Measurements from ENCODE around the gene USP15.

Gene USP15

GRCh38 chr12:62258231-62258630 lies 2.0 kb upstream of the USP15 start:
- no peak for DNase-seq (ENCODE audit: low spot score)

GRCh38 chr12:62258941-62259630 lies 1.1 kb upstream of the USP15 start:
- DNase-seq (ENCODE audit: low spot score), result peak; percentile 11

GRCh38 chr12:62259631-62259992 lies 592 bp upstream of the USP15 start:
- DNase-seq (ENCODE audit: low spot score), result no peak

GRCh38 chr12:62260733-62261683 lies 804 bp downstream of the USP15 start:
- peak; percentile 76 for DNase-seq (ENCODE audit: low spot score)

- no peak for DNase-seq (ENCODE audit: low spot score)
Observed at GRCh38 chr12:62261876-62262517, 1.8 kb downstream of the USP15 start.

- DNase-seq (ENCODE audit: low spot score), result no peak
Observed at GRCh38 chr12:62263232-62263631, 3.0 kb downstream of the USP15 start.

- no peak for DNase-seq (ENCODE audit: low spot score)
Observed at GRCh38 chr12:62263966-62264365, 3.8 kb downstream of the USP15 start.

GRCh38 chr12:62264706-62265105 lies 4.5 kb downstream of the USP15 start:
- no peak for DNase-seq (ENCODE audit: low spot score)

- DNase-seq (ENCODE audit: low spot score), result no peak
Observed at GRCh38 chr12:62265511-62265910, 5.3 kb downstream of the USP15 start.

GRCh38 chr12:62267026-62267425 lies 6.8 kb downstream of the USP15 start:
- DNase-seq (ENCODE audit: low spot score), result no peak

GRCh38 chr12:62267480-62267879 lies 7.3 kb downstream of the USP15 start:
- DNase-seq (ENCODE audit: low spot score), result no peak

- DNase-seq (ENCODE audit: low spot score), result no peak
Observed at GRCh38 chr12:62268956-62269355, 8.8 kb downstream of the USP15 start.

- no peak for DNase-seq (ENCODE audit: low spot score)
Observed at GRCh38 chr12:62269464-62270228, 9.4 kb downstream of the USP15 start.

GRCh38 chr12:62270384-62270783 lies 10.2 kb downstream of the USP15 start:
- no peak for DNase-seq (ENCODE audit: low spot score)

GRCh38 chr12:62270872-62271271 lies 10.7 kb downstream of the USP15 start:
- DNase-seq (ENCODE audit: low spot score), result no peak

GRCh38 chr12:62272936-62273552 lies 12.8 kb downstream of the USP15 start:
- DNase-seq (ENCODE audit: low spot score), result no peak

GRCh38 chr12:62273724-62274380 lies 13.6 kb downstream of the USP15 start:
- DNase-seq (ENCODE audit: low spot score), result no peak

GRCh38 chr12:62278022-62278421 lies 17.8 kb downstream of the USP15 start:
- DNase-seq (ENCODE audit: low spot score), result no peak

- no peak for DNase-seq (ENCODE audit: low spot score)
Observed at GRCh38 chr12:62279058-62279457, 18.9 kb downstream of the USP15 start.

- no peak for DNase-seq (ENCODE audit: low spot score)
Observed at GRCh38 chr12:62279961-62280360, 19.8 kb downstream of the USP15 start.

Measured in Ammon's horn (tissue), 1 donor.